ENCODE data around the gene NBAS.

GRCh38 chr2:15251753-15252152 is 309.4 kb downstream of the NBAS start:
- TF ChIP-seq CTCF (IDR thresholded peaks at IDR 0.05) = no peak
- TF ChIP-seq POLR2A (IDR thresholded peaks at IDR 0.05) = no peak
